IPS DF 6.9 (cell line): ENCODE measurements around the gene TRAPPC3L.

Experiments used
- DNase-seq: peaks from one replicate; pipeline ENCODE4 v3.0.0-alpha.2; 2013; ENCODE audit warnings: low read depth, low spot score
- H3K27ac ChIP-seq: one replicate; pipeline ENCODE4 v1.5.1; 2013; ENCODE audit warnings: low read length, control low read depth
- H3K27me3 ChIP-seq: 2 replicates; pipeline ENCODE4 v1.6.1; 2013; ENCODE audit warnings: mild to moderate bottlenecking, low read length; ENCODE audit not compliant: control insufficient read depth, insufficient read depth
- H3K36me3 ChIP-seq: 2 replicates; pipeline ENCODE4 v1.6.1; 2013; ENCODE audit warnings: low read length; ENCODE audit not compliant: control insufficient read depth, insufficient read depth
- H3K4me1 ChIP-seq: 2 replicates; pipeline ENCODE4 v1.6.1; 2013; ENCODE audit warnings: low read length; ENCODE audit not compliant: control insufficient read depth, insufficient read depth
- H3K4me3 ChIP-seq: 2 replicates; pipeline ENCODE4 v1.5.1; 2013; ENCODE audit warnings: mild to moderate bottlenecking, low read length
- H3K9me3 ChIP-seq: 2 replicates; pipeline ENCODE4 v1.6.1; 2013; ENCODE audit warnings: low read length, inconsistent platforms; ENCODE audit not compliant: control insufficient read depth, insufficient read depth
- WGBS: extraction: QIAGEN DNeasy Blood & Tissue Kit; methylation state at CpG from one replicate; pipeline ENCODE4 v1.1.7; 2013; ENCODE audit warnings: mixed read lengths, missing lambda C conversion rate; ENCODE audit not compliant: insufficient read length, insufficient coverage; 5-methylcytosine and 5-hydroxymethylcytosine counted together

The TRAPPC3L gene

GRCh38 chr6:116515141-116515540 is 30.3 kb downstream of the TRAPPC3L start:
- H3K27ac ChIP-seq, result no peak overlapping the region
- DNase-seq, result no peak
- H3K9me3 ChIP-seq, result no peaks in the 10 kb centered on the region
- no peak overlapping the region for H3K4me3 ChIP-seq
- H3K36me3 ChIP-seq, result no peaks in the 10 kb centered on the region
- peaks cover 7% of the 10 kb centered on the region for H3K4me1 ChIP-seq
- H3K27me3 ChIP-seq, result no peaks in the 10 kb centered on the region

DNA sequence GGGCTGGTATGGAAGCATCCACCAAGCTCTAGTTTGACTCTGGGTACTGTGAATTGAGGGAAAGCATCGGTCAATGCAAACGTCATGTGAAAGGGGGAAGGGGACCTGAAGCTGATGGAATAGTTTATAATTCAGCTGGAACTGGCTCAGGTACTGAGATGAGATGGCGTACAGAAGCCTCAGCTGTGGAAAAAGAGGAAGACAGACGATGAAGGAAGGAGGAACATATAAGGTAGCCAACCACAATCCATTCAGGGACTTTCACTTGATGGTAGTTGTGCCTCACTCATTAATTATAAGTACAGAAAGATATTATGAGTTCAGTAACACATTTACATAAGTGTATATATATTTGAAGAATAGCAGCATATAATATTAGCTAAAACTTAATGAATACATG is 31.4 kb downstream of the TRAPPC3L start:
- DNase-seq, result no peak
- Histone ChIP-seq H3K4me1 (peaks cover 7% of the 10 kb centered on the region), H3K4me3 (no peak overlapping the region), H3K36me3 (no peaks in the 10 kb centered on the region), H3K9me3 (no peaks in the 10 kb centered on the region), H3K27ac (no peak overlapping the region), H3K27me3 (no peaks in the 10 kb centered on the region)
- no CpG with 5 or more reads among the region's 4 CpGs for WGBS

DNA sequence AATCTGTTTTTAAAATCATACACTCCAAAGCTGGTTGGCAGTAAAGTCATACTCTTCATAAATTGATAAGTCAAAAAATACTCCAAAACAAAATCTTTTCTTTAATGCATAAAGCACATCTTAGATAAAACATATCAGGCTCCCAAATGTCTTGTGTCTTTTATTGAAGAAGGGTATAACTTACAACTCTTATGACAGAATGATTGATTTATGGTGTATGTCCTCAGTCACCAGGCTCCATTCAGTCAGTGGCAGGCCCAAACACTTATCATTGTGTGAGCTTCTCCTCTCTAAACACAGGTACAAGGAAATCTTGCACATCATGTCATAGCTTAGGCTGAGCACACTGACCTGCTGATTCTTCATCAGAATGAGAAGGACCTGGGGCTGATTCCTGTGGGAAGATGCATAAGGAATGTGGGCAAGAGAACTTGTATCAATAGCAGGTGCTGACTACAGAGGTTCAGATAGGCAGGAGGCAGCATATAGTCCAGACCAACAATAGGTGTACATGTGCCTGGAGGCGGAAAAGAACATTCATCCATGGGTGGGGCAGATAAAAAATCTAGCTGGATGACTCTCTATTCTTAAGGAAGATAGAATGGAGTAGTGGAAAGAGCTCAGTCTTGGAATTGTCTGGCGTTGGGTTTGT is 32.1 kb downstream of the TRAPPC3L start:
- Histone ChIP-seq H3K27ac (no peak overlapping the region), H3K27me3 (no peaks in the 10 kb centered on the region), H3K36me3 (no peaks in the 10 kb centered on the region), H3K4me3 (no peak overlapping the region), H3K4me1 (peaks cover 7% of the 10 kb centered on the region), H3K9me3 (no peaks in the 10 kb centered on the region)
- no peak for DNase-seq
- no CpG with 5 or more reads among the region's 2 CpGs for WGBS

GRCh38 chr6:116512734-116513133 is 32.8 kb downstream of the TRAPPC3L start:
- no peak for DNase-seq
- no peak overlapping the region for H3K27ac ChIP-seq
- H3K4me3 ChIP-seq, result no peak overlapping the region

GRCh38 chr6:116512111-116512559 is 33.3 kb downstream of the TRAPPC3L start:
- no CpG with 5 or more reads among the region's 4 CpGs for WGBS
- Histone ChIP-seq H3K4me1 (peaks cover 7% of the 10 kb centered on the region), H3K36me3 (no peaks in the 10 kb centered on the region), H3K4me3 (no peak overlapping the region), H3K9me3 (no peaks in the 10 kb centered on the region), H3K27ac (no peak overlapping the region), H3K27me3 (no peaks in the 10 kb centered on the region)
- DNase-seq, result no peak

More at GRCh38 chr6:116512734-116513133, 32.8 kb downstream of the TRAPPC3L start:
- Histone ChIP-seq H3K9me3 (no peaks in the 10 kb centered on the region), H3K27me3 (no peaks in the 10 kb centered on the region), H3K36me3 (no peaks in the 10 kb centered on the region), H3K4me1 (peaks cover 7% of the 10 kb centered on the region)

DNA sequence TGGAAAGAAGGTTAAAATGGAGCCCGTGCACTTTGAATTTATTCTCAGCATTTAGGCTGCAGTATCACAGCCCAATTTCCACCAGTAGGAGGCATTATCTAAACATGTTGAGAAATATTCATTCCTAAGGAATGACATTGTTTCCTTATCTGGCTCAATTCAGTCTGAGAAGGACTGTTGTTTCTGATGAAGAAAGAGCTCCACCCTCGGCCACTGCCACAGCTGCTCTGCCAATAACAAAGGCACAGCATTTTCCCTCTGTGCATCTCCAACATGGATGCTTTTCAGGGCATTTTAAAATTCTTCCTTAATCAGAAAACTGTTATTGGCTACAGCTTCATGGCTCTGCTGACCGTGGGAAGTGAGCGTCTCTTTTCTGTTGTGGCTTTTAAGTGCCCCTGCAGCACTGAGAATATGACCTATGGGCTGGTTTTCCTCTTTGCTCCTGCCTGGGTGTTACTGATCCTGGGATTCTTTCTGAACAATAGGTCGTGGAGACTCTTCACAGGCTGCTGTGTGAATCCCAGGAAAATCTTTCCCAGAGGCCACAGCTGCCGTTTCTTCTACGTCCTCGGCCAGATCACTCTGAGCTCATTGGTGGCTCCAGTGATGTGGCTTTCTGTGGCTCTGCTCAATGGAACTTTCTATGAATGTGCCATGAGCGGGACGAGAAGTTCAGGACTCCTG is 33.9 kb downstream of the TRAPPC3L start, which contains the start of gene CALHM5:
CALHM5 (plus strand) TSS at position 216 of the 687 bp plus-strand sequence; CDS start at position 274, 58 bp downstream.
- H3K4me3 ChIP-seq, result no peak within 1 kb of the TSS

GRCh38 chr6:116508527-116508926 is 37.0 kb downstream of the TRAPPC3L start:
- Histone ChIP-seq H3K36me3 (no peaks in the 10 kb centered on the region), H3K4me3 (no peak overlapping the region), H3K27me3 (no peaks in the 10 kb centered on the region), H3K4me1 (peaks cover 2% of the 10 kb centered on the region; the same call in 1 of the 2 replicates), H3K9me3 (no peaks in the 10 kb centered on the region), H3K27ac (no peak overlapping the region)
- no peak for DNase-seq

More for the DNA sequence above, 33.9 kb downstream of the TRAPPC3L start, which contains the start of gene CALHM5:
- Histone ChIP-seq H3K9me3 (no peaks in the 10 kb centered on the region), H3K36me3 (no peaks in the 10 kb centered on the region), H3K27me3 (no peaks in the 10 kb centered on the region), H3K27ac (no peak within 1 kb of the TSS), H3K4me1 (peaks cover 7% of the 10 kb centered on the region)
- no CpG with 5 or more reads among the region's 10 CpGs for WGBS
- DNase-seq, result no peak

- no peaks in the 10 kb centered on the region for H3K9me3 ChIP-seq
- DNase-seq, result no peak
- WGBS, result no CpG with 5 or more reads among the region's 3 CpGs
Measured at GRCh38 chr6:116507324-116507723, 38.2 kb downstream of the TRAPPC3L start.

GRCh38 chr6:116500969-116501433 is 44.5 kb downstream of the TRAPPC3L start:
- H3K36me3 ChIP-seq, result no peaks in the 10 kb centered on the region
- no peaks in the 10 kb centered on the region for H3K9me3 ChIP-seq
- DNase-seq, result no peak
- H3K4me3 ChIP-seq, result no peak overlapping the region
- H3K27ac ChIP-seq, result no peak overlapping the region
- no peaks in the 10 kb centered on the region for H3K4me1 ChIP-seq
- WGBS, result no CpG with 5 or more reads among the region's 9 CpGs
- no peaks in the 10 kb centered on the region for H3K27me3 ChIP-seq

More at GRCh38 chr6:116507324-116507723, 38.2 kb downstream of the TRAPPC3L start:
- no peaks in the 10 kb centered on the region for H3K36me3 ChIP-seq
- H3K4me3 ChIP-seq, result no peak overlapping the region
- no peaks in the 10 kb centered on the region for H3K27me3 ChIP-seq
- no peak overlapping the region for H3K27ac ChIP-seq
- H3K4me1 ChIP-seq, result peaks cover 2% of the 10 kb centered on the region; the same call in 1 of the 2 replicates

GRCh38 chr6:116497113-116497676 is 48.3 kb downstream of the TRAPPC3L start:
- no peaks in the 10 kb centered on the region for H3K4me1 ChIP-seq
- no CpG with 5 or more reads among the region's 3 CpGs for WGBS
- no peaks in the 10 kb centered on the region for H3K9me3 ChIP-seq
- H3K27me3 ChIP-seq, result no peaks in the 10 kb centered on the region
- no peak for DNase-seq
- H3K4me3 ChIP-seq, result no peak overlapping the region
- H3K36me3 ChIP-seq, result no peaks in the 10 kb centered on the region
- H3K27ac ChIP-seq, result no peak overlapping the region
